ENCODE data around the gene MMP8. TPM values are rescaled to one million over a fixed set of nuclear protein-coding genes. Genes with fewer than 3 reads are reported as not detected.
A peak's percentile ranks its signal among the peaks of the same experiment; 100 is the strongest.
"Not testable (repeated sequence)": the region's sequence is repeated elsewhere in the genome, so short reads cannot be mapped to it uniquely, and the experiment has no call there.

MMP8 gene, protein sequence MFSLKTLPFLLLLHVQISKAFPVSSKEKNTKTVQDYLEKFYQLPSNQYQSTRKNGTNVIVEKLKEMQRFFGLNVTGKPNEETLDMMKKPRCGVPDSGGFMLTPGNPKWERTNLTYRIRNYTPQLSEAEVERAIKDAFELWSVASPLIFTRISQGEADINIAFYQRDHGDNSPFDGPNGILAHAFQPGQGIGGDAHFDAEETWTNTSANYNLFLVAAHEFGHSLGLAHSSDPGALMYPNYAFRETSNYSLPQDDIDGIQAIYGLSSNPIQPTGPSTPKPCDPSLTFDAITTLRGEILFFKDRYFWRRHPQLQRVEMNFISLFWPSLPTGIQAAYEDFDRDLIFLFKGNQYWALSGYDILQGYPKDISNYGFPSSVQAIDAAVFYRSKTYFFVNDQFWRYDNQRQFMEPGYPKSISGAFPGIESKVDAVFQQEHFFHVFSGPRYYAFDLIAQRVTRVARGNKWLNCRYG
- 1 to 10 TPM in 1 of 2 donors, under 1 TPM in 1; 0.67 to 1.2 TPM for total RNA-seq
- long read RNA-seq, donor 1, result 0 reads
- long read RNA-seq, donor 2, result 0 reads

DNA sequence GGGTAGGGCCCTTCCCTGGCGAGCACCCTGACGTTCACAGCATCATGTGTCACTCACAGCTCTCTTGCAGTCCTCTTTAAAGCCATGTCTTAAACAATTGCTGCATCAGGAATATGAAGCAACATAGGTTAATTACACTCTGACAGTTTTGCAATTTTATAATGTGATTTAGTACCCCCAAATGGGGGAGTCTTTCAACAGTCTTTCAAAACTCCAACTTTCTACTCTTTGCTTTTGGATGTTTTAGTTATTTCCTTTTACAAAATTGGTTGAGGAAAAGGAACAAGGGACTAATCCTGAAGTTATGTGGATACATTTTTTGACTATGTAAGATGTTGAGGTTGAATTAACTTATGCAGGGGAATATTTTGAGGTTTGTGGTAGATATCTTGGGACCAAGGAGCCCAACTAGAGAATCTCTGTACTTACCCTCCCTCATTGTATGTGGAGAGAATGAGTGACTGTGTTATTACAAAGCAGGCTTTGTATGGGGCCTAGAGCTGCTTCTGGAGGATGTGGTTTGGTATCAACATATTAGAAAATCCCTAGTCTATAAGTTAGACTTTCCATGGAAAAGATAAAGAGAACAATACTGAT is at the start of gene MMP8:
Gene MMP8, minus strand, starts transcription at position 51 of the 597 bp plus-strand sequence. CDS start 99 bp downstream, outside the sequence.
- intact Hi-C loops (cut with DNase I), result no loop called here
- no peak for DNase-seq (ENCODE audit: low spot score)

DNA sequence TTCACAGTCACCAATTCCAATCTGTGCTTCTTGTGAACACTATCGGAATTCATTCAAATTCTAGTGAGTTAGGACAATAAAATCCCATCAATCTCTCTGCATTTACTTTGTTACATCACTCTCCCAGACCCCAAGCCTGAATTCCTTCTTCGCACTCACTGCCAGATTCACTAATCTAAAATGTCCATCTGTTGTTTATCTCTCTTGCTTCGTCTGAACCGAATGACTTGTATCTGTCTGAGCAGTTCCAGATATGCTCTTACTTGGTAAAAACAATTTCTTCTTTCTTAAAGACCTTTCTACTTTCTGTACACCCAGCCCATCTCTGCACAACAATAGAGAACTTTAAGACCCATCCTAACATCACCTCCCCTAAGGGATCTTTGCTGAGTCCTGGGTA is 48.6 kb upstream of the MMP8 start:
- no peak for DNase-seq (ENCODE audit: low spot score)
- intact Hi-C loops (cut with DNase I), result no loop called here

GRCh38 chr11:102771351-102771750 is 46.6 kb upstream of the MMP8 start:
- intact Hi-C loops (cut with DNase I), result no loop called here

DNA sequence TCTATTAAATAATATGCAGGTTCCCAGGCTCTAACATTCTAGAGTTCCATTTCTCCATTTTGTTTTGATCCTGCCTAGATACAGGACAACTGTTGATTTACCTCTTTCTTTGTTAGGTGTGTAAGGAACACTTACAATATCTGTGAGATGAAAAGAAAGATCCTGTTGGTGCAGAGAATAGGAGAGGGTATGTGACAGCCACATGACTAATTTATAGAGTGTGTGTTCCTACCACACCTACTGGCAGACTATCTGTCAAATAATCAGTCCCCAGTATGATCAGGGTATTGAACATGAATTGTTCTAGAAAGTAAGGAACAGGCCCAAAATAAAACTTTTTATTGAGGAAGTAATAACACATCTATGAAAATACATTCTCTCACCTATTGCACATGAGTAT is 45.4 kb upstream of the MMP8 start:
- no peak for DNase-seq (ENCODE audit: low spot score)
- intact Hi-C loops (cut with DNase I), result no loop called here

More at GRCh38 chr11:102771351-102771750, 46.6 kb upstream of the MMP8 start:
- no peak for DNase-seq (ENCODE audit: low spot score)

DNA sequence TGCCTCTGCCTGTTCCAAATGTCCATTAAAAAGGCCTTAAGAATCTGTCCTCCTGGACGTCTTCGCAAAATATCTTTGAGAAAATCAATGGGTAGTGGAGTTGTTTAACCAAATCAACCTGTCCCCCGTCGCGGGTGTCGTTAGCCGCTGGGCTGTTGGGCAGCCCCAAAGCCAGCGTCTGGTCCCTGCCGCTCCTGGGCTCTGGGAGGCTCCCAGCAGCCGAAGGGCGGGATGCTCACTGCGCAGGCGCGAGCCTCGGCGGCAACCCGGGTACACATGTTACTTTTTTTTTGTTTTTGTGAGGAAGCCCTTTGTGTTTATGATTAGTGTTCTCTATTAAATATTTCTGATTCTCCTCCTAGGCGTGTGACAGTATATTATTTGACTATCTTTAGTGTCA is 43.0 kb upstream of the MMP8 start:
- DNase-seq (ENCODE audit: low spot score), result no peak
- intact Hi-C loops (cut with DNase I), result no loop called here

- intact Hi-C loops (cut with DNase I), result no loop called here
- DNase-seq (ENCODE audit: low spot score), result no peak
Observed at GRCh38 chr11:102763440-102763839, 38.7 kb upstream of the MMP8 start.

GRCh38 chr11:102762361-102762767 is 37.6 kb upstream of the MMP8 start:
- intact Hi-C loops (cut with DNase I), result no loop called here
- DNase-seq (ENCODE audit: low spot score), result no peak

- intact Hi-C loops (cut with DNase I), result no loop called here
- DNase-seq (ENCODE audit: low spot score), result no peak
Observed at GRCh38 chr11:102761646-102762238, 37.0 kb upstream of the MMP8 start.

DNA sequence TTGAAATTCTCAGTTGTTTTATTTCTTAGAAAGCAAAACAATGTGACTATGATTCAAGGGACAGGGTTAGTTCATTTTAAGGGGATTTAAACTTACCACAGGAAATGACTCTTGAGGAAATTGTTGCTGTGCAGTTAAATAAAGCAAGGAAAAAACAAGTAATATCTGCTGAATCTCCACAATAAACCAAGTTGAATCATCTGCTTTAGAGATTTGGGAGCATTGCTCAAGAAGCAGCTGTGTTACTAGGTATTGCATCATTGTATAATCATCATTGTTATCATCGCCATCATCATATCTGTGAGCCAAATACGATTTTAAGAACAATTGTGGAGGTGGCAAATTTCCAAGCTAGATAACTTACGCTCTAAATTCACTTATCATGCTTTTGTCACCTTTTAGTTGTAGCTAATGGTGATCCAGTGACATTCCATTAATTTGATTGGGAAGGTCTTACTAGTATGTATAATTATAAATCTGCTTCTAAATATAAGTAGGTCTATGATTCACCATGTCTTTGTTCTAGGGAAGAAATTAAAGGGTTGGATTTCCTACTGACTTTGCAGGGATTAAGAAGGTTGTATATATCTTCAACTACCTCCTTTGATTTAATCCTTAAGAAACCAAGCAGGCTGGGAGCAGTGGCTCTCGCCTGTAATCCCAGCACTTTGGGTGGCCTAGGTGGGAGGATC is 35.7 kb upstream of the MMP8 start:
- intact Hi-C loops (cut with DNase I), result no loop called here
- no peak for DNase-seq (ENCODE audit: low spot score)

DNA sequence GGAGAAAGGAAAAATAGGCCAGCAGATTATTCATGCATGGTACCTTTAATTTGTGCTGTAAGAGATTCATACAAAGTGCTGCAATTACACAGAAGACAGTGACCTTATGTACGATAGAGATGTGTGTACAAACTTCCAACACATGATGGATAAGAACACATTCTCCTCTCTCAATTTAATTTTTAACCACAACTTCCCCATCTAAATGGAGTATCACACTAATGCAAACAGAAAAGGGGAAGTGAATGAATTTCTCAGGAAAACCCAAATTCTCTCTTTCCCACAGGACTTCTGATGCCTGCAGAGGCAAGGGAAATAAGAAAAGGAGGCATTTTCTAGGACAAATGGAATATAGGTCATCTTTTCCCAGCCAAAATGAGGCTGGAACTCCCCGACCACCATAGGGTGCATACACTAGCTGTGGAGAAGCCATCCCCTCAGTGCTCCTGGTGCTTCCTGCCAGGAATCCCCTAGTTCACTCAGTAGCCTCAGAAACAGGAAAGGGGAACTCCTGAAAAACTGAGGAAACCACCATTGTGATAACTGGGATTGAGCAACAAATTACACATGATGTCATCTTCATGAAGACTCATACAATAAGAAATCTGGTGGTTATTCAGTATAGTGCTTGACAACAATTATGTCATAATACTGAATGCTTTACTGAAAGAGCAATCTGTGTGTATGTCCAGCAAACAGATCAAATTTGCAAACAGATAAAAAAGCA is 33.2 kb upstream of the MMP8 start:
- no peak for DNase-seq (ENCODE audit: low spot score)
- intact Hi-C loops (cut with DNase I), result no loop called here

GRCh38 chr11:102753267-102753666 is 28.5 kb upstream of the MMP8 start:
- DNase-seq (ENCODE audit: low spot score), result no peak
- intact Hi-C loops (cut with DNase I), result no loop called here

GRCh38 chr11:102751673-102752072 is 26.9 kb upstream of the MMP8 start:
- no peak for DNase-seq (ENCODE audit: low spot score)
- intact Hi-C loops (cut with DNase I), result no loop called here

GRCh38 chr11:102749101-102749722 is 24.5 kb upstream of the MMP8 start:
- intact Hi-C loops (cut with DNase I), result no loop called here
- DNase-seq (ENCODE audit: low spot score), result no peak

GRCh38 chr11:102746746-102747578 is 22.2 kb upstream of the MMP8 start:
- intact Hi-C loops (cut with DNase I); DNase-seq (ENCODE audit: low spot score): not testable (repeated sequence)

DNA sequence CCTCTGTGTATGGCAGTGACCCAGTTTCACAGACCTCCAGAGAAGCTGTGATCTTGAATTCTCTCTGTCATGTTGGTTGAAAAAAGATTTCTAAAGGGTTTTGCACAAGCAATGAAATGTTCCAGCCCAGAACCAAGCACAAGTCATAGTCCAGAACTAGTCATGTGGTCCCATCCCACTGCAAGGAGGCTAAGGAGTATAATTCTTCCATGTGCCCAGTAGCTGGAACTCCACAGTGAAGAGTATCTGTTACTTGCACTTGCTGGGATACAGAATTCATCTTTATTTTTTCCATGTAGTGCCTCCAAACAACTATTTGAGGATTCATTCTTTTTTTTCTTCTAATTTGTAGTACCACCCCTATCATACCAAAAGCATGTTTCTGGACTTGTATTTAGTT is 9.9 kb upstream of the MMP8 start:
- DNase-seq (ENCODE audit: low spot score), result no peak

DNA sequence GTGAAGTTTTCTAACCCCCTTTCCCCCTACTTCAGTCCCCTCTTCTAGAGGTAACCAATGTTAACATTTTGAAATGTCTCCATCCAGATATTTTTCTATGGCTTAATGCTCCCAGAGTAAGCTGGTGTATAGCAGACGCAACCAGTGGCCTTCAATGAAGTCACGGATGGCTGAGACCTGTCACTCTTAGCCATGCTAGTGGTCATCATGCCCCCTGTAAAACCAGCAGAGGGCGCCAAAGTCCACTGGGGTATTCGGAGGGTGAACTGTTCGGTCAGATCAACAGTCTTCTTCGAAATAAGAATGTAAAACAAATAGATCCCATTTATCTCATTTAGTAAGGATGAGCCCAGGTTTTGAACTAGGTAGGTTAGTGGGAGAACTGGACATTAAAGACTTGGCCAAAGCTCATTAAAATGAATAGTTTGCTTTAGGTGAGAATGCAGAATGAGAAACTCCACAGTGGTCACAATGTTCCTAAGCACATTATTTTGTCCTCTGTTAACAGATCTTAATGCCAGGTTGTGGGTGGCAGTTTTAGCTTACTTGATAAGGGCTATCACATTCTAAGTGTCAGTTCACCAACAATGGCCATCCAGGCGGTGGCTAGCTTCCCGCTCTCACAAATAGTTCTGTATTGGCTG is 8.6 kb upstream of the MMP8 start:
- DNase-seq (ENCODE audit: low spot score), result peak; percentile 78
- intact Hi-C loops (cut with DNase I), result no loop called here

More for the DNA sequence above, 9.9 kb upstream of the MMP8 start:
- intact Hi-C loops (cut with DNase I), result no loop called here

DNA sequence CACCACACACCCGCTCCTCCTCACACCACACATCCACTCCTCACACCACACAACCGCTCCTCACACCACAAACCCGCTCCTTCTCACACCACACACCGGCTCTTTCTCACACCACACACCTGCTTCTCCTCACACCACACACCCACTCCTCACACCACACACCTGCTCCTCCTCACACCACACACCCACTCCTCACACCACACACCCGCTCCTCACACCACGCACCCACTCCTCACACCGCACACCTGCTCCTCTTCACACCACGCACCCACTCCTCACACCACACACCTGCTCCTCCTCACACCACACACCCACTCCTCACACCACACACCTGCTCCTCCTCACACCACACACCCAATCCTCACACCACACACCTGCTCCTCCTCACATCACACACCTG is 6.2 kb upstream of the MMP8 start:
- intact Hi-C loops (cut with DNase I); DNase-seq (ENCODE audit: low spot score): not testable (repeated sequence)

All from posterior vena cava (tissue), 2 donors.